MM.1S (cell line): ENCODE data around the gene FOXD1.

Source experiments
- DNase-seq: peaks from one replicate; pipeline ENCODE4 v3.0.0-alpha.2; 2015
- H2AFZ ChIP-seq: fragments of 300-600 bp; sonication (generic); 2 replicates; pipeline ENCODE4 v1.6.0; 2016; ENCODE audit warnings: antibody characterized with exemption, low read length
- H3F3A ChIP-seq: fragments of 300-600 bp; sonication (generic); 2 replicates; pipeline ENCODE4 v1.6.1; 2016; ENCODE audit warnings: mild to moderate bottlenecking, antibody characterized with exemption, low read length, moderate library complexity, mixed read lengths; ENCODE audit not compliant: insufficient read depth
- H3K27ac ChIP-seq: fragments of 300-600 bp; sonication (generic); 2 replicates; pipeline ENCODE4 v1.5.1; 2016; ENCODE audit warnings: mild to moderate bottlenecking, low read length
- H3K27me3 ChIP-seq: fragments of 300-600 bp; sonication (generic); replicated peaks from 2 replicates; pipeline ENCODE4 v1.6.0; 2016; ENCODE audit warnings: low read length; ENCODE audit not compliant: insufficient read depth
- H3K36me3 ChIP-seq: fragments of 300-600 bp; sonication (generic); replicated peaks from 2 replicates; pipeline ENCODE4 v1.6.1; 2016; ENCODE audit warnings: mild to moderate bottlenecking, low read length, mixed read lengths; ENCODE audit not compliant: insufficient read depth
- H3K4me1 ChIP-seq: fragments of 300-600 bp; sonication (generic); 2 replicates; pipeline ENCODE4 v1.6.1; 2016; ENCODE audit warnings: low read length, mixed read lengths
- H3K4me2 ChIP-seq: fragments of 300-600 bp; sonication (generic); 2 replicates; pipeline ENCODE4 v1.6.0; 2016; ENCODE audit warnings: low read depth, low read length
- H3K4me3 ChIP-seq: fragments of 300-600 bp; sonication (generic); 2 replicates; pipeline ENCODE4 v1.5.1; 2016; ENCODE audit warnings: low read length, mixed read lengths
- H3K79me2 ChIP-seq: fragments of 300-600 bp; sonication (generic); 2 replicates; pipeline ENCODE4 v1.6.1; 2016; ENCODE audit warnings: mixed run types, low read length, mixed read lengths
- H3K9ac ChIP-seq: fragments of 300-600 bp; sonication (generic); 2 replicates; pipeline ENCODE4 v1.6.1; 2016; ENCODE audit warnings: low read length, mixed read lengths
- H3K9me2 ChIP-seq: fragments of 300-600 bp; sonication (generic); replicated peaks from 2 replicates; pipeline ENCODE4 v1.6.1; 2016; ENCODE audit warnings: mild to moderate bottlenecking, low read length, mixed read lengths; ENCODE audit not compliant: insufficient read depth
- H3K9me3 ChIP-seq: fragments of 300-600 bp; sonication (generic); replicated peaks from 2 replicates; pipeline ENCODE4 v1.6.1; 2016; ENCODE audit warnings: mild to moderate bottlenecking, low read length, mixed read lengths; ENCODE audit not compliant: insufficient read depth
- H4K20me1 ChIP-seq: fragments of 300-600 bp; sonication (generic); 2 replicates; pipeline ENCODE4 v1.6.1; 2016; ENCODE audit warnings: mild to moderate bottlenecking, low read length, moderate library complexity, mixed read lengths; ENCODE audit not compliant: insufficient read depth
- CTCF ChIP-seq: fragments of 300-600 bp; sonication (generic); IDR thresholded peaks from 2 replicates; pipeline ENCODE4 v1.5.1; 2016; ENCODE audit warnings: antibody characterized with exemption, low read length, mixed read lengths
- EZH2 ChIP-seq: fragments of 300-600 bp; sonication (generic); optimal IDR thresholded peaks from 2 replicates; pipeline ENCODE3; 2017; ENCODE audit warnings: low read depth, mild to moderate bottlenecking, antibody characterized with exemption, low read length, mixed read lengths
- EZH2phosphoT487 ChIP-seq: fragments of 300-600 bp; sonication (generic); IDR thresholded peaks from 2 replicates; pipeline ENCODE4 v1.6.1; 2018; ENCODE audit warnings: antibody characterized with exemption, low read length

Gene FOXD1

GRCh38 chr5:73491155-73491554, 42.6 kb upstream of the FOXD1 start:
- no peaks in the 10 kb centered on the region for H3K79me2 ChIP-seq
- no peaks in the 10 kb centered on the region for H3K27me3 ChIP-seq
- no peak overlapping the region for H3K9ac ChIP-seq
- DNase-seq: no peak
- H3K36me3 ChIP-seq: no peaks in the 10 kb centered on the region
- no peak overlapping the region for H3K4me2 ChIP-seq
- H2AFZ ChIP-seq: no peak overlapping the region
- H3F3A ChIP-seq: no peaks in the 10 kb centered on the region
- no peaks in the 10 kb centered on the region for H3K9me3 ChIP-seq
- H4K20me1 ChIP-seq: no peaks in the 10 kb centered on the region
- H3K27ac ChIP-seq: no peak overlapping the region
- no peaks in the 10 kb centered on the region for H3K9me2 ChIP-seq
- no peak for TF ChIP-seq EZH2phosphoT487
- no peak for TF ChIP-seq CTCF
- no peak for TF ChIP-seq EZH2
- H3K4me3 ChIP-seq: no peak overlapping the region
- no peaks in the 10 kb centered on the region for H3K4me1 ChIP-seq

GRCh38 chr5:73490088-73490487, 41.5 kb upstream of the FOXD1 start:
- Histone ChIP-seq H3K9me2 (no peaks in the 10 kb centered on the region), H3K4me2 (no peak overlapping the region), H2AFZ (no peak overlapping the region), H3K9ac (no peak overlapping the region), H3F3A (no peaks in the 10 kb centered on the region), H3K27me3 (no peaks in the 10 kb centered on the region), H3K9me3 (no peaks in the 10 kb centered on the region), H4K20me1 (no peaks in the 10 kb centered on the region), H3K79me2 (no peaks in the 10 kb centered on the region), H3K4me3 (no peak overlapping the region), H3K27ac (no peak overlapping the region), H3K36me3 (no peaks in the 10 kb centered on the region), H3K4me1 (no peaks in the 10 kb centered on the region)
- TF ChIP-seq EZH2 (no peak), EZH2phosphoT487 (no peak), CTCF (no peak)
- no peak for DNase-seq

- no peaks in the 10 kb centered on the region for H3K9me3 ChIP-seq
- H3K36me3 ChIP-seq: no peaks in the 10 kb centered on the region
- DNase-seq: no peak
- H3K4me3 ChIP-seq: no peak overlapping the region
- H3F3A ChIP-seq: no peaks in the 10 kb centered on the region
- H4K20me1 ChIP-seq: no peaks in the 10 kb centered on the region
- H3K27me3 ChIP-seq: no peaks in the 10 kb centered on the region
- TF ChIP-seq EZH2 (no peak), EZH2phosphoT487 (no peak), CTCF (no peak)
- no peak overlapping the region for H2AFZ ChIP-seq
- H3K4me2 ChIP-seq: no peak overlapping the region
- H3K9ac ChIP-seq: no peak overlapping the region
- H3K9me2 ChIP-seq: no peaks in the 10 kb centered on the region
- no peaks in the 10 kb centered on the region for H3K4me1 ChIP-seq
- no peak overlapping the region for H3K27ac ChIP-seq
- no peaks in the 10 kb centered on the region for H3K79me2 ChIP-seq
These were observed 40.2 kb upstream of the FOXD1 start for GRCh38 chr5:73488806-73489205.
